Body of pancreas (tissue), 4 donors: ENCODE results near the gene HDX.
A peak's percentile ranks its signal among the peaks of the same experiment; 100 is the strongest.

Source experiments
- CTCF ChIP-seq, 7 experiments: fragments of 450-650 bp in 4 of 7; fragments of 200-600 bp in 3 of 7; sonication (generic) in 3 of 7; IDR thresholded peaks; one replicate each; pipeline ENCODE4 v1.5.1; 2016 to 2019; ENCODE audit warnings: antibody characterized with exemption in 7 of 7
- POLR2A ChIP-seq, 3 donors: fragments of 450-650 bp; IDR thresholded peaks; one replicate each; pipeline ENCODE4 v1.6.1; 2016; ENCODE audit warnings: antibody characterized with exemption in 3 of 3, mild to moderate bottlenecking in 2 of 3

DNA sequence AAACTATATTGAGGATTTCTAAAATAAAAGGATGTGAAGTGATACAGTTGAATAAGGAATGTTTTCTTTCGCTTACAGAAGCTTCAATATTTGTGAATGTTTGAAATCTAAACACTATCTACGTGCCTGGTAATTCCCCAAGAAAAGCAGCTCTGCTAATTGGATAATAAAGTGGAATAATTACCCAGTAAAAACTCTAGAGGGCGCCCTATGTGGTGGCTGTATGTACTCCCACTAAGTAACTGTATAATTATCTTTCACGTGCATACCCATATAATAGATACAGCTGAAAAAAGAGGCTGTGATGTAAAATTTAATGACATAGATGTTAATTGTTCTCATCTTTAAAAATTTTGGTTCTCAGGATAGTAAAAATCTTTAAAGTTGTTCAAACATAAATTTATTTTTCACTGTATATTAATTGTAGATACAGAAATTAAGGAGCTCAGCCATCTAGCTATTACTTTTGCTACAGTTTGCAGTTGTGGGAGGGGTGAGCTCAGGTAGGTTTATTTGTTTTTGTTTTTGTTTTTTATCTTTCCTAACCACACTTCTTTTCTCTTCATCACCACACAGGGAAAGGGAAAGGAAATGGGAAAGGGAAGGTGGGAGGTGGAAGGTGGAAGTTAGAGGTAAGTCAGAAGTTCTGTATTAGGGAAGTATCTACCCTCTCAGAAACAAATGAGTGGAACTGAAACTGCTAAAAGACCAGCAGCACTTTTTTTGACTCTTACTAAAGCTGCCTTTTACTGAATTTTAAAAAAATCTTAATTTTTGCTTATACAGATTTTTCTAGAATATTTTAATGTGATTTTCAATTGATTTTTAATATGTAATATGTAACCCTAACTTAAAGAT lies 162.5 kb downstream of the HDX start:
- TF ChIP-seq CTCF (IDR thresholded peaks at IDR 0.05) (peak; percentile 7 to 38 (median 23)), POLR2A (IDR thresholded peaks at IDR 0.05) (no peak)
